K562 (cell line): Measurements from ENCODE around the gene WDHD1. TPM values are rescaled to one million over a fixed set of nuclear protein-coding genes. Genes with fewer than 3 reads are reported as not detected.

Experiments used
- ATAC-seq: fragments of 200-7000 bp; cut with Tn5 transposase; 3 replicates; pipeline ENCODE4 v1.9.1; 2020; ENCODE audit warnings: moderate library complexity
- BruUV-seq: library from RNA; stranded (reverse); fragments of 400-500 nt; replicated peaks from 2 replicates; lab custom pipeline; 2021; lab: Mats Ljungman, UMichigan
- CTCF ChIA-PET: fragments of 300-600 bp; formaldehyde crosslinking; extraction: SDS; loops from one replicate; lab custom pipeline; 2021; ENCODE audit warnings: low intra/inter-chr PET ratio; lab: Yijun Ruan, JAX
- POLR2A ChIA-PET: fragments of 300-600, 350-650 bp; sonication (Branson Sonifier 250); formaldehyde crosslinking; extraction: SDS; loops from one replicate; lab custom pipeline; 2021; ENCODE audit warnings: antibody characterized with exemption, inconsistent platforms; lab: Yijun Ruan, JAX
- DNase-seq, 4 experiments: peaks; one replicate each; pipeline versions ENCODE4 v3.0.0 to v3.0.0-alpha.2; 2011 to 2018; ENCODE audit warnings: low spot score in 3 of 4, mixed read lengths in 3 of 4; ENCODE audit errors: extremely low read depth in 1 of 4
- FAIRE-seq: peaks from 2 replicates; lab custom pipeline; 2011; peaks lifted over from hg19 to GRCh38; lab: Jason Lieb, UNC
- H2AFZ ChIP-seq: 2 replicates; pipeline ENCODE4 v1.6.0; 2011; ENCODE audit warnings: low read depth, low read length, control low read depth, inconsistent platforms
- H3K27ac ChIP-seq: fragments of 200-600 bp; 3 replicates; pipeline ENCODE4 v1.8.0; 2011; ENCODE audit warnings: low read depth, mild to moderate bottlenecking, control low read depth, inconsistent platforms, low read length, moderate library complexity, mixed read lengths; ENCODE audit errors: extremely low read depth
- H3K27me3 ChIP-seq, 2 experiments: fragments of 300-600 bp in 1 of 2; 2 replicates in 1 of 2; 3 replicates in 1 of 2; pipeline versions ENCODE4 v1.6.0 to v1.8.0; 2011; ENCODE audit warnings: inconsistent platforms in 2 of 2, low read length in 2 of 2, mild to moderate bottlenecking in 1 of 2, mixed read lengths in 1 of 2, moderate library complexity in 1 of 2; ENCODE audit not compliant: control insufficient read depth in 2 of 2, insufficient read depth in 2 of 2
- H3K36me3 ChIP-seq: fragments of 300-600 bp; 3 replicates; pipeline ENCODE4 v1.8.0; 2011; ENCODE audit warnings: mild to moderate bottlenecking, low read length, inconsistent platforms; ENCODE audit not compliant: control insufficient read depth, insufficient read depth
- H3K4me1 ChIP-seq, 2 experiments: fragments of 200-600 bp in 1 of 2; replicated peaks in 1 of 2; 2 replicates in 1 of 2; 3 replicates in 1 of 2; pipeline versions ENCODE4 v1.5.1 to v1.8.0; 2011; ENCODE audit warnings: inconsistent platforms in 2 of 2, low read length in 2 of 2, mild to moderate bottlenecking in 1 of 2, mixed read lengths in 1 of 2, moderate library complexity in 1 of 2; ENCODE audit not compliant: control insufficient read depth in 2 of 2, insufficient read depth in 2 of 2
- H3K4me2 ChIP-seq: 2 replicates; pipeline ENCODE4 v1.6.1; 2011; ENCODE audit warnings: low read length, control low read depth, inconsistent platforms, mixed read lengths; ENCODE audit not compliant: insufficient read depth
- H3K4me3 ChIP-seq: fragments of 200-600 bp; sonication (generic), shearing (Covaris generic); 2 replicates; pipeline ENCODE4 v1.5.1; 2016; ENCODE audit warnings: control low read depth, inconsistent platforms
- H3K79me2 ChIP-seq: fragments of 200-600 bp; 3 replicates; pipeline ENCODE4 v1.8.0; 2011; ENCODE audit warnings: low read length, inconsistent platforms; ENCODE audit not compliant: control insufficient read depth, insufficient read depth
- H3K9ac ChIP-seq, 2 experiments: 2 replicates each; pipeline versions ENCODE4 v1.6.0 to v1.6.1; 2011; ENCODE audit warnings: low read depth in 2 of 2, low read length in 2 of 2, control low read depth in 1 of 2, inconsistent platforms in 1 of 2, mild to moderate bottlenecking in 1 of 2, mixed read lengths in 1 of 2; ENCODE audit not compliant: insufficient read depth in 1 of 2
- H3K9me1 ChIP-seq: one replicate; pipeline ENCODE4 v1.6.0; 2011; ENCODE audit warnings: inconsistent platforms, mild to moderate bottlenecking, low read length, moderate library complexity; ENCODE audit not compliant: control insufficient read depth, insufficient read depth
- H3K9me3 ChIP-seq: replicated peaks from 2 replicates; pipeline ENCODE4 v1.5.1; 2011; ENCODE audit warnings: low read depth, low read length, inconsistent platforms; ENCODE audit not compliant: control insufficient read depth, insufficient read depth
- H4K20me1 ChIP-seq: replicated peaks from 2 replicates; pipeline ENCODE4 v1.6.1; 2011; ENCODE audit warnings: low read length, inconsistent platforms, mixed read lengths; ENCODE audit not compliant: control insufficient read depth, insufficient read depth
- BCOR ChIP-seq: fragments of 450-650 bp; IDR thresholded peaks from 2 replicates; pipeline ENCODE4 v1.6.1; 2016
- DMBX1 ChIP-seq: fragments of 250-450 bp; sonication (Bioruptor Pico); IDR thresholded peaks from 2 replicates; pipeline ENCODE4 v1.8.0; 2022; ENCODE audit warnings: inconsistent platforms, mild to moderate bottlenecking, moderate library complexity, borderline replicate concordance
- MAFF ChIP-seq: IDR thresholded peaks from 2 replicates; pipeline ENCODE4 v1.6.1; 2012; ENCODE audit warnings: low read length, improper control_type of control experiment
- MED1 ChIP-seq: sonication (generic); formaldehyde crosslinking; IDR thresholded peaks from 2 replicates; pipeline ENCODE4 v1.8.1; 2023; ENCODE audit warnings: missing genetic modification reagents, borderline replicate concordance
- NFATC3 ChIP-seq: fragments of 450-650 bp; IDR thresholded peaks from 2 replicates; pipeline ENCODE4 v1.6.1; 2017; ENCODE audit warnings: mild to moderate bottlenecking
- NUFIP1 ChIP-seq: fragments of 450-650 bp; IDR thresholded peaks from 2 replicates; pipeline ENCODE4 v1.6.1; 2018; ENCODE audit not compliant: partially characterized antibody
- POLR2B ChIP-seq: fragments of 450-650 bp; IDR thresholded peaks from 2 replicates; pipeline ENCODE4 v1.6.1; 2018; ENCODE audit warnings: low read depth; ENCODE audit not compliant: partially characterized antibody
- RAD51 ChIP-seq: fragments of 450-650 bp; IDR thresholded peaks from 2 replicates; pipeline ENCODE4 v1.7.1; 2016; ENCODE audit warnings: low read depth, mild to moderate bottlenecking, borderline replicate concordance
- SLC30A9 ChIP-seq: fragments of 250-450 bp; sonication (Bioruptor Pico); IDR thresholded peaks from 2 replicates; pipeline ENCODE4 v1.8.0; 2022; ENCODE audit warnings: mild to moderate bottlenecking, moderate library complexity
- STAT5B ChIP-seq: fragments of 250-450 bp; sonication (Bioruptor Pico); IDR thresholded peaks from 2 replicates; pipeline ENCODE4 v1.8.0; 2021; ENCODE audit warnings: mild to moderate bottlenecking, inconsistent platforms
- ZNF212 ChIP-seq: fragments of 450-650 bp; formaldehyde crosslinking; IDR thresholded peaks from 2 replicates; pipeline ENCODE4 v1.4.0; 2020; ENCODE audit warnings: mild to moderate bottlenecking
- ZNF253 ChIP-seq: fragments of 250-450 bp; sonication (Bioruptor Pico); conservative IDR thresholded peaks from 2 replicates; pipeline ENCODE4 v1.6.1; 2021; ENCODE audit warnings: mild to moderate bottlenecking
- ZNF766 ChIP-seq: fragments of 200-800 bp; sonication (Bioruptor generic); conservative IDR thresholded peaks from 2 replicates; pipeline ENCODE4 v1.6.1; 2016; ENCODE audit warnings: missing genetic modification characterization, missing compliant biosample characterization
- in situ Hi-C: fragments of 300-500 bp; cut with MboI; formaldehyde crosslinking; loops from 4 replicates; pipeline ENCODE4 v1.15.0; 2018; ENCODE audit warnings: inconsistent platforms, mixed read lengths
- intact Hi-C: fragments of 100-400 bp; cut with micrococcal nuclease; formaldehyde crosslinking; loops from 2 replicates; pipeline ENCODE4 v1.14.2; 2022
- polyA plus RNA-seq, 8 experiments: library from polyadenylated mRNA; depleted of rRNA in 4 of 8; stranded (reverse) in 5 of 8; unstranded in 3 of 8; fragments of >200 nt; fragmentation: Nextera tagmentation in 2 of 8; fragmentation: Illumina TruSeq in 1 of 8; extraction: Ambion mirVana in 2 of 8; extraction: Trizol in 1 of 8; gene quantifications; 2 replicates each; pipeline versions ENCODE4 v1.2.1 to v1.2.3, GENCODE V29; 2011 to 2014; ENCODE audit warnings: inconsistent platforms in 1 of 8, missing spikeins in 1 of 8
- total RNA-seq, 7 experiments: library from RNA; depleted of rRNA in 6 of 7; stranded (reverse); fragments of >200 nt in 6 of 7; fragmentation: Illumina TruSeq in 2 of 7; extraction: Trizol in 2 of 7; gene quantifications; 2 replicates each; pipeline versions ENCODE4 v1.2.1 to v1.2.3, GENCODE V29; 2011 to 2021; ENCODE audit warnings: low replicate concordance in 1 of 7
- TF ChIP-seq, protein P1 (sequence below): sonication (generic); formaldehyde crosslinking; IDR thresholded peaks from 2 replicates; pipeline ENCODE4 v1.8.0; 2022; ENCODE audit warnings: mild to moderate bottlenecking, low read depth, missing genetic modification reagents
- TF ChIP-seq, protein P2 (sequence below): fragments of 250-450 bp; sonication (Bioruptor Pico); IDR thresholded peaks from 2 replicates; pipeline ENCODE4 v1.8.0; 2021; ENCODE audit warnings: mild to moderate bottlenecking, moderate library complexity

WDHD1 gene
- total and polyA plus RNA-seq, 9 of the 15 experiments (the other 6 are each of a cell fraction or from before 2014, with no cell fraction given): 11.7 to 39.1 (median 30.0) TPM

DNA sequence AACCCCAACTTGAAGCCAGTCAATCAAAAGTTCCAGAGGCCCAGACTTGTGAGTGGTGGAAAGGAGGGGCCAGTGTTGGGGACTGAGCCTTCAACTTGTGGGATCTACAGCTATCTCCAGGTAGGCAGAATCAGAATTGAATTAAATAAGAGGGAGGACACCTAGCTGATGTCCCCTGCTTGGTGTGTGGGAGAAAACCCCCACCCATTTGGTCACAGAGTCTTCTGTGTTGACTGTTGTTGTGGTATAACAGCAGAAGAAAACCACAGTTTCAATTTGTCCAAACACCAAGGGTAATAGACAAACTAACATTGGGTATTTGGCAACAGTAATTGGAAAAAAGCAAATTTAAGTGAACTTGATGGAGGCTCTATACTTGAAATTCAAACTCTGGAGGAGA lies 120.8 kb downstream of the WDHD1 start:
- Histone ChIP-seq H3K9me1 (no peaks in the 10 kb centered on the region), H3K27ac (no peak overlapping the region), H3K36me3 (no peaks in the 10 kb centered on the region), H3K9ac (no peak overlapping the region), H2AFZ (no peak overlapping the region), H3K27me3 (no peaks in the 10 kb centered on the region), H4K20me1 (no peaks in the 10 kb centered on the region), H3K4me3 (no peak overlapping the region), H3K4me1 (peaks cover 0 to 15% of the 10 kb centered on the region in 2 experiments; a peak in 3 of 5 replicates), H3K9me3 (no peaks in the 10 kb centered on the region), H3K79me2 (no peaks in the 10 kb centered on the region; the same call in 2 of the 3 replicates), H3K4me2 (no peak overlapping the region)
- ChIA-PET CTCF (no interaction called here), POLR2A (no interaction called here)
- no peak for ATAC-seq
- no peak for FAIRE-seq
- intact Hi-C loops (no loop called here), in situ Hi-C loops (no loop called here)
- no peak for DNase-seq
- BruUV-seq: no TSS peak
- TF ChIP-seq BCOR: no peak
- TF ChIP-seq SLC30A9 (CRISPR knock-in tag): no peak
- TF ChIP-seq NFATC3: no peak
- no peak for TF ChIP-seq STAT5B
- TF ChIP-seq ZNF253: no peak
- no peak for TF ChIP-seq NUFIP1
- TF ChIP-seq, protein P1, sequence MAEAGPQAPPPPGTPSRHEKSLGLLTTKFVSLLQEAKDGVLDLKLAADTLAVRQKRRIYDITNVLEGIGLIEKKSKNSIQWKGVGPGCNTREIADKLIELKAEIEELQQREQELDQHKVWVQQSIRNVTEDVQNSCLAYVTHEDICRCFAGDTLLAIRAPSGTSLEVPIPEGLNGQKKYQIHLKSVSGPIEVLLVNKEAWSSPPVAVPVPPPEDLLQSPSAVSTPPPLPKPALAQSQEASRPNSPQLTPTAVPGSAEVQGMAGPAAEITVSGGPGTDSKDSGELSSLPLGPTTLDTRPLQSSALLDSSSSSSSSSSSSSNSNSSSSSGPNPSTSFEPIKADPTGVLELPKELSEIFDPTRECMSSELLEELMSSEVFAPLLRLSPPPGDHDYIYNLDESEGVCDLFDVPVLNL: no peak
- TF ChIP-seq ZNF212 (CRISPR knock-in tag): no peak
- no peak for TF ChIP-seq ZNF766 (CRISPR knock-in tag)
- no peak for TF ChIP-seq MED1 (CRISPR knock-in tag)
- TF ChIP-seq POLR2B: no peak
- no peak for TF ChIP-seq DMBX1 (CRISPR knock-in tag)
- TF ChIP-seq, protein P2, sequence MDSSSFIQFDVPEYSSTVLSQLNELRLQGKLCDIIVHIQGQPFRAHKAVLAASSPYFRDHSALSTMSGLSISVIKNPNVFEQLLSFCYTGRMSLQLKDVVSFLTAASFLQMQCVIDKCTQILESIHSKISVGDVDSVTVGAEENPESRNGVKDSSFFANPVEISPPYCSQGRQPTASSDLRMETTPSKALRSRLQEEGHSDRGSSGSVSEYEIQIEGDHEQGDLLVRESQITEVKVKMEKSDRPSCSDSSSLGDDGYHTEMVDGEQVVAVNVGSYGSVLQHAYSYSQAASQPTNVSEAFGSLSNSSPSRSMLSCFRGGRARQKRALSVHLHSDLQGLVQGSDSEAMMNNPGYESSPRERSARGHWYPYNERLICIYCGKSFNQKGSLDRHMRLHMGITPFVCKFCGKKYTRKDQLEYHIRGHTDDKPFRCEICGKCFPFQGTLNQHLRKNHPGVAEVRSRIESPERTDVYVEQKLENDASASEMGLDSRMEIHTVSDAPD (CRISPR knock-in tag): no peak
- no peak for TF ChIP-seq MAFF
- TF ChIP-seq RAD51: no peak
